Measurements from ENCODE around the gene TEAD1. TPM values are rescaled to one million over a fixed set of nuclear protein-coding genes. Genes with fewer than 3 reads are reported as not detected.

TEAD1 gene
- total RNA-seq, 2 experiments from 2014 or later: 5.6 to 10.8 TPM

DNA sequence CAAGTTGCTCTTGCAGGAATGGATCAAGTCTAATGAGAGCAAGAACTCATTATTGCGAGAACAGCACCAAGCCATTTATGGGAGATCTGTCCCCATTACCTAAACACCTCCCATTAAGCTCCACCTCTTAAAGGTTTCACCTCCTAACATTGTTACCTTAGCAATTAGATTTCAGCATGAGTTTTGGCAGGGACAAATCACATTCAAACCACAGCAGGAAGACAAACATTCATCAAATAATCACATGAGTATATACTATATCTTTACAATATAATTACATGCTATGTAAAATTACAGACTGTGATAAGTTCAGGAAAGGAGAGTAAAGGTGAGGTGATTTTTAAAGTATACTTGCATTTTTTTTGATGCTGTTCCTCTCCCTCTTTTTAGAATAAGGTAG, 6.6 kb upstream of the TEAD1 start:
- no peaks in the 10 kb centered on the region for H3K79me2 ChIP-seq (ENCODE audit: insufficient read depth, low read depth, low read length)
- no peaks in the 10 kb centered on the region for H3K9me3 ChIP-seq (ENCODE audit: low read length)
- H3K27ac ChIP-seq (ENCODE audit: low read depth, low read length, poor library complexity, severe bottlenecking): no peak overlapping the region
- H3K36me3 ChIP-seq (ENCODE audit: insufficient read depth, low read length): no peaks in the 10 kb centered on the region
- ChIA-PET POLR2A (no interaction called here), CTCF (ENCODE audit: unreplicated experiment) (no interaction called here)
- no peaks in the 10 kb centered on the region for H3K4me1 ChIP-seq (ENCODE audit: insufficient read depth, low read length, poor library complexity, severe bottlenecking)
- H3K4me3 ChIP-seq (ENCODE audit: low read depth, low read length, poor library complexity, severe bottlenecking): no peak overlapping the region
- H2AFZ ChIP-seq (ENCODE audit: low read length): no peak overlapping the region
- BruUV-seq (replicated peaks): no TSS peak
- no peak overlapping the region for H3K4me2 ChIP-seq (ENCODE audit: low read length)
- no peak for DNase-seq (ENCODE audit: low spot score)
- intact Hi-C loops (cut with micrococcal nuclease; ENCODE audit: unreplicated experiment): no loop called here
- TF ChIP-seq EZH2phosphoT487 (IDR thresholded peaks at IDR 0.05; ENCODE audit: borderline replicate concordance, low read depth, low read length): no peak
- H3K9me2 ChIP-seq (ENCODE audit: insufficient read depth, low read length): no peaks in the 10 kb centered on the region
- no peaks in the 10 kb centered on the region for H4K20me1 ChIP-seq (ENCODE audit: insufficient read depth, low read length)

DNA sequence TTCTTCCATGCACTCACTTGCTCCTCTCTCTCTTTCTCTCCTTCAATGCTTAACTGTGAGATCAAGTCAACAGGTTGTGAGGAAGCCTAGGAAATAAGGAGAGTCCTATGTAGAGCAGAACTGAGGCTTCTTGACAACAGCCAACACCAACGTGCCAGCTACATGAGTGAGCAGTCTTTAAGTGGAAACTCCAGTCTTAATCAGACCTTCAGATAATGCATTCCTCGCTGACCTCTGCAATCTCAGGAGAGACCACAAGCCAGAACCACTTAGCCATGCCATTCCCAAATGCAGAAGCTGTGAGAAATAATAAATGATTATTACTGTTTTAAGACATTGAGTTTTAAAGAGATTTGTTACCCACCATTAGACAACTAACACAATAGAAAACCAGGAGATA, 6.1 kb upstream of the TEAD1 start:
- no peaks in the 10 kb centered on the region for H3K4me1 ChIP-seq (ENCODE audit: insufficient read depth, low read length, poor library complexity, severe bottlenecking)
- H4K20me1 ChIP-seq (ENCODE audit: insufficient read depth, low read length): no peaks in the 10 kb centered on the region
- no peak overlapping the region for H3K4me2 ChIP-seq (ENCODE audit: low read length)
- H3K9me2 ChIP-seq (ENCODE audit: insufficient read depth, low read length): no peaks in the 10 kb centered on the region
- intact Hi-C loops (cut with micrococcal nuclease; ENCODE audit: unreplicated experiment): no loop called here
- DNase-seq (ENCODE audit: low spot score): no peak
- POLR2A ChIA-PET: interaction anchor here (0.6 kb wide), 1 partner anchor 109 kb away, joined by 3 read pairs; no protein-coding TSS in a partner anchor
- H2AFZ ChIP-seq (ENCODE audit: low read length): no peak overlapping the region
- BruUV-seq (replicated peaks): no TSS peak
- no peaks in the 10 kb centered on the region for H3K9me3 ChIP-seq (ENCODE audit: low read length)
- H3K27ac ChIP-seq (ENCODE audit: low read depth, low read length, poor library complexity, severe bottlenecking): no peak overlapping the region
- no peaks in the 10 kb centered on the region for H3K79me2 ChIP-seq (ENCODE audit: insufficient read depth, low read depth, low read length)
- H3K4me3 ChIP-seq (ENCODE audit: low read depth, low read length, poor library complexity, severe bottlenecking): no peak overlapping the region
- TF ChIP-seq EZH2phosphoT487 (IDR thresholded peaks at IDR 0.05; ENCODE audit: borderline replicate concordance, low read depth, low read length): no peak
- TF ChIP-seq, protein P1, sequence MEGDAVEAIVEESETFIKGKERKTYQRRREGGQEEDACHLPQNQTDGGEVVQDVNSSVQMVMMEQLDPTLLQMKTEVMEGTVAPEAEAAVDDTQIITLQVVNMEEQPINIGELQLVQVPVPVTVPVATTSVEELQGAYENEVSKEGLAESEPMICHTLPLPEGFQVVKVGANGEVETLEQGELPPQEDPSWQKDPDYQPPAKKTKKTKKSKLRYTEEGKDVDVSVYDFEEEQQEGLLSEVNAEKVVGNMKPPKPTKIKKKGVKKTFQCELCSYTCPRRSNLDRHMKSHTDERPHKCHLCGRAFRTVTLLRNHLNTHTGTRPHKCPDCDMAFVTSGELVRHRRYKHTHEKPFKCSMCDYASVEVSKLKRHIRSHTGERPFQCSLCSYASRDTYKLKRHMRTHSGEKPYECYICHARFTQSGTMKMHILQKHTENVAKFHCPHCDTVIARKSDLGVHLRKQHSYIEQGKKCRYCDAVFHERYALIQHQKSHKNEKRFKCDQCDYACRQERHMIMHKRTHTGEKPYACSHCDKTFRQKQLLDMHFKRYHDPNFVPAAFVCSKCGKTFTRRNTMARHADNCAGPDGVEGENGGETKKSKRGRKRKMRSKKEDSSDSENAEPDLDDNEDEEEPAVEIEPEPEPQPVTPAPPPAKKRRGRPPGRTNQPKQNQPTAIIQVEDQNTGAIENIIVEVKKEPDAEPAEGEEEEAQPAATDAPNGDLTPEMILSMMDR (conservative IDR thresholded peaks at IDR 0.05; ENCODE audit: low read length): no peak
- CTCF ChIA-PET (ENCODE audit: unreplicated experiment): interaction anchor here (0.6 kb wide), 1 partner anchor 214 kb away, joined by 3 read pairs; no protein-coding TSS in a partner anchor
- H3K36me3 ChIP-seq (ENCODE audit: insufficient read depth, low read length): no peaks in the 10 kb centered on the region

DNA sequence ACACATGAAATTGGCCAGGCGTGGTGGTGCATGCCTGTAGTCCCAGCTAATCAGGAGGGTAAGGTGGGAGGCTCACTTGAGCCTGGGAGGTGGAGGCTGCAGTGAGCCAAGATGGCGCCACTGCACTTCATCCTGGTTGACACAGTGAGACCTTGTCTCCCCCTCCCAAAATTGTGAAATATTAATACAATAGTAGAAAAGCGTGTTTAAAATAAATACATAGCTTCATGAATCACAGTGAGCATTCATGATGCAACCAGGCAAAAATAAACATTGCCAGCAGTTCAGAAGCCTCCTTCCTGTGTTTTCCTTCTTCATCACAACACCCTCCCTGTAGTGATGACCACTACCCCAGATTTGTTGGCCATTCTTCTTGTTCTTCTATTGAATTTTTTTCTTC, 4.3 kb upstream of the TEAD1 start:
- H3K4me2 ChIP-seq (ENCODE audit: low read length): no peak overlapping the region
- no TSS peak for BruUV-seq (replicated peaks)
- no peak overlapping the region for H3K27ac ChIP-seq (ENCODE audit: low read depth, low read length, poor library complexity, severe bottlenecking)
- no peaks in the 10 kb centered on the region for H4K20me1 ChIP-seq (ENCODE audit: insufficient read depth, low read length)
- H3K79me2 ChIP-seq (ENCODE audit: insufficient read depth, low read depth, low read length): no peaks in the 10 kb centered on the region
- ChIA-PET CTCF (ENCODE audit: unreplicated experiment) (no interaction called here), POLR2A (no interaction called here)
- H3K9me3 ChIP-seq (ENCODE audit: low read length): no peaks in the 10 kb centered on the region
- intact Hi-C loops (cut with micrococcal nuclease; ENCODE audit: unreplicated experiment): loop anchor here (10.0 kb wide), 1 partner anchor 215 kb away; no protein-coding TSS in a partner anchor
- H3K9me2 ChIP-seq (ENCODE audit: insufficient read depth, low read length): no peaks in the 10 kb centered on the region
- no peaks in the 10 kb centered on the region for H3K4me1 ChIP-seq (ENCODE audit: insufficient read depth, low read length, poor library complexity, severe bottlenecking)
- TF ChIP-seq EZH2phosphoT487 (IDR thresholded peaks at IDR 0.05; ENCODE audit: borderline replicate concordance, low read depth, low read length): no peak
- TF ChIP-seq, protein P1 (conservative IDR thresholded peaks at IDR 0.05; ENCODE audit: low read length): no peak
- H3K4me3 ChIP-seq (ENCODE audit: low read depth, low read length, poor library complexity, severe bottlenecking): no peak overlapping the region
- no peaks in the 10 kb centered on the region for H3K36me3 ChIP-seq (ENCODE audit: insufficient read depth, low read length)
- H2AFZ ChIP-seq (ENCODE audit: low read length): no peak overlapping the region
- DNase-seq (ENCODE audit: low spot score): no peak
